DMS153 treated with DMSO at 0.1 percent for 48 hours (cell line): ENCODE results near the gene TEAD1.

Experiments used
- DNase-seq: peaks from one replicate; lab custom pipeline; 2025; ENCODE audit not compliant: unreplicated experiment; lab: John Stamatoyannopoulos, UW

The TEAD1 gene

DNA sequence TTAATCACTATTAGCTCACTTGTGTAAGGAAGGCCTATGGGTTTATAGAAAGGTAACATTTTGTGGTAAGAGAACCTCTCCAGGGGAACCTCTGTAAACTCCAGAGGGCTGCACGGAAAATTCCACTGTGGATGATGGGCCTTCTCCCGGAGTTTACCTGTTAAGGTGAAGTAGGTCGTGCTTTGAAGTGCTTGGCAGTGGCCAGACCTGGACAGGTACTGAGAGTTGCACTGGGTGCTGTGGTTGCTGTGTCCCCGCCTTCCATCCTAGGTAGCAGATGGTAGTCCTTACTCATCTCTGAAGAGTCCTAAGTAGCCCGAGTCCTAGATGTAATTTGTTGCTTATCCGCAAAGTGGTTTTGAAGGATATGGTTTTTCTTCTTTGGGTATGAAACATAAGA, 133.4 kb downstream of the TEAD1 start:
- DNase-seq: no peak

- no peak for DNase-seq
Observed at GRCh38 chr11:12808519-12808918, 134.3 kb downstream of the TEAD1 start.

- no peak for DNase-seq
Observed at GRCh38 chr11:12809364-12809763, 135.1 kb downstream of the TEAD1 start.

- DNase-seq: no peak
Observed at GRCh38 chr11:12809864-12810567, 135.8 kb downstream of the TEAD1 start.

DNA sequence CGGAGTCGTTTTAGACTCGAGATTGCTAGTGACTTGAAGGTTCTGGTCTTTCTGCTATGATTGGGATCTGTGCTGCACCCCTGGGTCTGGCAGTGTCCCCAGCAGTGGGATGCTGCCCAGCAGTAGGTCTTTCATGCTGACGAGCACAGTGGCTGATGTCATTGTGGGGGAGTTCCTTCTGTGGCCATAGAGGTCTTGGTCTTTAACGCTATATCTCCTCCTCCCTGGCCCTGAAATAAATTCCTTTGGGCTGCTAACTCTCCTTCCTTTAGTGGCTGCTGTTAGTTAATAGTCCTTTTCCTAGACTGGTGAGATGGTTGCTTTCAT, 136.3 kb downstream of the TEAD1 start:
- no peak for DNase-seq

GRCh38 chr11:12811861-12812260, 137.6 kb downstream of the TEAD1 start:
- DNase-seq: no peak

GRCh38 chr11:12812849-12813248, 138.6 kb downstream of the TEAD1 start:
- no peak for DNase-seq

DNA sequence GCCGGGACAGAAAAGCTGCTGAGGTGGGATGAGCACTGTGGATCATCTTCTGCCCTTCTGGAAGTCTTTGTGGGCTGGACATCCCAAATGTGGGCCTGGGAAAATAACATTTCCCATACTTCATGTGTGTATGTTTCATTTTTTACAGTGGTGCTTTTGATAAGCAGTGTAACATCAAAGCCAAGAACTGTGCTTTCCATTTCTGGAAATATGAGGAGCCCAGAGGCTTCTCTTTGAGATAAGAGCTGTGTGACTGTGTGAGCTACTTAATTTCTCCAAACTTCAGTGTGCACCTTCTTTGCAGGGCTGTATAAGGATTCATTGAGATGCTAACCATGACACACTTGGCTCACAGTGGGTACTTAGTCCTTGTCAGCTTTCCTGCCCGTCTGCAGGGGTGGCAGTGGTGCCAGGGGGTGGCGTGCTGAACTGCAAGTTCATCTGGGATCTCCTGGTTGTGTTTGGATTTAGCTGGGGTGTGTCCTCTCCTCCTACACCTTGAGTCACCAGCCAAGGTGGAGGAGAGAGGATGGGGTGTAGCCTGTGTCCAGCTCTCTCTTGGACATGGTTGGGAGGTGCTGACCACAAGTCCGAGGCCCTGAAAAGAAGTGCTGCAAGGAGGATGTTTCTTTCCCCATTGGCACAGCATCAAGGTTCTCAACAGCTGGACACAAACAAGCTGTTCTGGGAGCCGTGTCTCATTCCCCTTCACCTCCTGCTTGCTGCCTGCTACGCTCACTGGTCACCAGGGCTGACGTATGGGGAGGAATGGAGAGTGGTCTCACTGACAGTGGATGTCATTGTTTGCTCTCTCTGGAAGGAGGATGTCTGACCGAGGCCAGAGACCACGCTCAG, 139.4 kb downstream of the TEAD1 start:
- DNase-seq: no peak

GRCh38 chr11:12815129-12815480, 140.9 kb downstream of the TEAD1 start:
- no peak for DNase-seq

GRCh38 chr11:12815931-12816494, 141.8 kb downstream of the TEAD1 start:
- DNase-seq: no peak

DNA sequence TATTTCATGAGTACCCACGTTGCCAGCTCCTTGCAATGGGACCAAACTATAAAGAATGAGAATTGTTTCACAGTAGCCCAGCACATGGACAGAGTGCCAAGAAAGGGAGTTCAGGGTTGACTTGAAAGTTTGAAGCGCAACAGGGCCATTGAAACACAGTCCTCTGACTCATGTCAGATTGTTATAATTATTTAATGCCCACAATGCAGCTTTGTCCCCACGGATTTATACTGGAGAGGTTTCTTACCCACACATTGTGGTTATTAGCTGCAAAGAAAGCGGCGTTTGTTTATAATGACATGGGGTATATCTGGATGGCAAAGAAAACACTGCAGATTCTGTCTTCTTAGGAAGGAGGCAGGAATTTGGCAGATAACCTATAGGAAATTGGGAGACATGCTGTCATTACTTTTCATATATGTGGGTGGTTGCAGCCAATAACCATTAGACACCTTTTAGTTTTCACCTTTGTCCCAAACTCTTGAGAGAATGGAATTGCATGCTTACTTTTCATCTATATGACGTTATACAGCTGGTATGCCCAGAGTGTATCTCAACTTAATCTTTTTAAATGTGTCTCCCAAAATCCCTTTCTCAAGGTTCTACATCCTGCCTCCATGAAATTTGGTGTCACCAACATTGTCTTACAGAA, 143.6 kb downstream of the TEAD1 start:
- DNase-seq: no peak

DNA sequence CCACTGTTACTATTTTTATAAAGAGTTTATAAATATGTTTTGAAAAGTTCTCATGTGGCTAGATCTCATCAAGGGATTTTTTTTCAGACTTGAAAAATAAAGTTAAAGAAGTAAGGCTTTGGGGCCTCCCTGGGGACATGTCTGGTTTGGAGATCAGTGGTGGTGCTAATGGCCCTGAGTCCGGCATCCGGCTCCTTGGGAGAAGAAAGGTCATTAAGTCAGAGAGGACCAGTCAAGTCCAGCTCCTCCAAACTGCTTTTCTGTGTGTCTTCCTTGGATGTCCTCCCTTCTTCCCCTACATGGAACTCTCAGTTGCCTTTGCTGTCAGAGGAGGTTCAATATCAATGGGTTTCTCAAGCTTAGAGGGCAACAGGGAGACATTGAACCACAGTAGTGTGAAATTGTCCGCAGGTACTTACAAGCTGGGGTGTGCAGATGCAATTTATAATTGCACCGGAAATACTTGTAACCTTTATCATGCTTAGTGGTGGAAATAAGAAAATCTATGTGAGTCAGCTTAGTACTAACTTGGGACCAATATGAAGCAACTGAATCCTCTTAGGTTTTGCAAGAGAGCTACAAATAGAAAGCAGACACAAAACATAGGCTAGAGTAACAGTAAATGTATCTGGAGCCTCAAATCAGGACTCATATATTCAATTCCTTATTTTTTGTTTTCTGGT, 144.3 kb downstream of the TEAD1 start:
- no peak for DNase-seq

- DNase-seq: no peak
Observed at GRCh38 chr11:12822392-12823022, 148.3 kb downstream of the TEAD1 start.

GRCh38 chr11:12824281-12825041, 150.2 kb downstream of the TEAD1 start:
- peak; percentile 58 for DNase-seq

GRCh38 chr11:12826441-12826840, 152.2 kb downstream of the TEAD1 start:
- DNase-seq: no peak

- DNase-seq: no peak
Observed at GRCh38 chr11:12827369-12827768, 153.1 kb downstream of the TEAD1 start.

- peak; percentile 98 for DNase-seq
Observed at GRCh38 chr11:12827929-12828812, 153.9 kb downstream of the TEAD1 start.

DNA sequence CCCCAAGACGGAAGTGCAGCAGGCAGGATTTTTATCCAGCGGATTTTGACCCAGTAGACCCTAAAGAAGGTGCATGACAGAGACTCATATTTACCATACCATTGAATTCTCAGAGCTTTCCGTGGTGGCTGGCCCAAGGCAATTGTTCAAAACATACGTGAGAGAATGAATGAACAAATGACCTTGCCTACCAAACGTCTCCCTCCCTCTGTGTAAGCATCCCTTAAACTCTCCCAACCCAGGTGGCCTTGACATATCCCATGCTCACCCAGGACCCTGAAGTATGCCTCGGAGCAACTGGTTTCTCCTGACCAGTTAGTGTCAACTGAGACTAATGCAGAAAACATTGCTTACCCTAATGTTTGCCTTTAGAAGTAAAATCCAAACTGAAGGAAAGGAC, 154.9 kb downstream of the TEAD1 start:
- no peak for DNase-seq
